ENCODE results near the gene ATP6V1G3.

- TF ChIP-seq POLR2AphosphoS5 (IDR thresholded peaks at IDR 0.05; ENCODE audit: borderline replicate concordance, low read depth, low read length): no peak
- TF ChIP-seq EZH2 (IDR thresholded peaks at IDR 0.05): no peak
- no peak for TF ChIP-seq FOXP2 (optimal IDR thresholded peaks at IDR 0.05; ENCODE audit: control extremely low read depth, extremely low read length, insufficient read depth)
These were observed 37.0 kb upstream of the ATP6V1G3 start for GRCh38 chr1:198577444-198577843.

Data from SK-N-MC (cell line).